ENCODE measurements around the gene CCDC28A.
A peak's percentile ranks its signal among the peaks of the same experiment; 100 is the strongest.

Gene CCDC28A

DNA sequence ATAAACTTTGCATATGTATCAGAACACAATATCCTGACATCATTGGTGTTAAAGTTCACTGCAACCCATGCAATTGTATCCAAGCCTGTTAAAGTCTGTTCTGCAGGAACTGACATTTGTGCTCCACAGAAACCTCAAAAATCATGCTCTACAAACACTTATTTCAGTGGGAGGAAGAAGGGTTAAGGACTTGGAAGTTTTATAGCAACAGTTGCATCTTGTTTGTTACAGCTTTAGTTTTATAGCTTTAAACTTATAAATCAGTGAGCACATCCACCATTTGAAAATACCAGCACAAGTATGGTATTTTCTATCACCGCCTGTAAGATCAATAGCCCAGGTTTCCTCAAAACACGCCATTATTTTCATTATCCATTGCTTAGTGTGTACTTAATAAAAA lies 23.2 kb downstream of the CCDC28A start:
- DNase-seq = no peak

DNA sequence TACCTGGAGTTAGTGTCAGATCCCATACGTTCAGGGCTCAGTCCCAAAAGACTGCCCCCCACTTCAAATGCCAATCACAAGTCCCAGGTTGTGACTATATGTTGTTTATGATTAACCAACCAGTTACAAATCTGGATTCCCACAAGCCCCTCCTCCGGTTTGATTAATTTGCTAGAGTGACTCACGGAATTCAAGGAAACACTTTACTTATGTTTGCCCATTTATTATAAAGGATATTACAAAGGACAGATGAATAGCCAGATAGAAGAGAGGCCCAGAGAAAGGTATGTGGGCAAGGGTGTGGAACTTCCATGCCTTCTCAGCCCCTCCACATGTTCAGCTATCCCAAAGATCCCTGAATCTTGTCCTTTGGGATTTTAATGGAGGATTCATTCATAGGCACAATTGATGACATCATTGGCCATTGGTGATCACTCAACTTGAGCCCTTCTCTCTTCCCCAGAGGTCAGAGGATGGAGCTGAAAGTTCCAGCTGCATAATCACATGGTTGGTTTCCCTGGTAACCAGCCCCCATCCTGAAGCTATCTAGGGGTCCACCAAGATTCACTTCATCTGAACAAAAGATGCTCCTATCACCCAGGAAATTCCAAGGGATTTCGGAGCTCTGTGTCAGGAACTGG lies 24.4 kb downstream of the CCDC28A start:
- DNase-seq = no peak

DNA sequence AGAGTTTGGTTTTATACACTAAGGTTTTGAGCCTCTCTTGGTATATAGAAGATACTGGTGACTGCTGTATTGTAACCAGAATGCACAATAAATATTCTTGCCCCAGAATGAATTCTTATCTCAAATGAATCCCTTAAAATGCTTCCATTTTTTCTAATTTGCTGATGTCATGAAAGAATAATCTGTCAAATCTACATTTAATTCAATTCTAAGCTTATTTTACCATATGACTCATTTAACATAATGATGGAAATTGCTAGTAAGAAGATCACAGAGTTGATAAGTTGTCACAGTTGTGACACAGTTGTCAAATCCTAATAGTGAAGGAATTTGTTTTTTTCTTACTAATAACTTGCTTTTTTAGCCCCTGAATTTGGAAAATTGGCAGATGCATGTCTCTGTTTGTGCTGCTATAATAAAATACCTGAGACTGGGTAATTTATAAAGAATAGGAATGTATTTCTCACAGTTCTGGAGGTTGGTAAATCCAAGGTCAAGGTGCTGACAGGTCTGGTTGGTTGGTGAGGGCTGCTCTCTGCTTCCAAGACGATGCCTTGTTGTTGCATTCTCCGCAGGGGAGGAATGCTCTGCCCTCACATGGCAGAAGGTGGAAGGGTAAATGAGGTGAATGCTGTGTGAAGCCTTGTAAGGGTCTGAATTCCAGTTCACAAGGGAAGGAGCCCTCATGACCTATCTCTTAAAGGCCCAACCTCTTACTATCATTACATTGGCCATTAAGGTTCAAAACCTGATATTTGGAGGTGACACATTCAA lies 27.0 kb downstream of the CCDC28A start:
- DNase-seq = no peak

DNA sequence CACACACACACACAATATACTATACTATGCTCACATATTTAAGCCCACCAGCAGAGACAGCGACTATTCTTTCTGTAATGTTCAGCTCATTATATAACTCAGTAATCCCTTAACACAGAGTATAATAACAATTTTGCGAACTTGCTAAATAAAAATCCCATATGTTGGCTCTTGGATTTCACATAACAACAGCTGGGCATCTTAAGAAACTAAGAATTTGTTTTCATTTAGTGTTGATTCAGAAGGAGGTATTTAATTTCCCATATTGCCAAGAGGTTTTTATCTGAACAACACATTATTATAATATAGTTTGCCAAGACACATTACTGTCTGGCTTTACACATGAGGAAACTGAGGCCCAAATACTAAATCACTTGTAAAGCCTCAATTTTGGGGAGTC lies 29.8 kb downstream of the CCDC28A start:
- DNase-seq = no peak

DNA sequence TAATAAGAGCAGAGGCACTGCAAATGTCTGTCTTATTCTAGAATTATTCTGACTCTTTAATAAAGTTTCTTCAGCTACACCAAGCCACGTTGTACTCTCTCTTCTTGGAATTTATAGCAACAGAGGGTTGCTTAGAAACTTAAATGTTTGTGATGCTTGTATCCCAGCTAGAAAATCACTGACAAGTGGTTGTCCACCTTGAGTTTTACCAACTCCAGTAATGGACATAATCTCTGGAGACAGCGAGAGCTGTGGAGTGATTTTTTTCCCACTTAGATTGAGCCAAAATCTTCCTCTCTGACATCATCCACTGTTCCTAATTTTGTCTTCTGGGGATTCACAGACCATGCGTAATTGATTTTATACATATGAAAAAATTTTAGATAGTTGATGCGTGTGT lies 30.3 kb downstream of the CCDC28A start:
- DNase-seq = no peak

DNA sequence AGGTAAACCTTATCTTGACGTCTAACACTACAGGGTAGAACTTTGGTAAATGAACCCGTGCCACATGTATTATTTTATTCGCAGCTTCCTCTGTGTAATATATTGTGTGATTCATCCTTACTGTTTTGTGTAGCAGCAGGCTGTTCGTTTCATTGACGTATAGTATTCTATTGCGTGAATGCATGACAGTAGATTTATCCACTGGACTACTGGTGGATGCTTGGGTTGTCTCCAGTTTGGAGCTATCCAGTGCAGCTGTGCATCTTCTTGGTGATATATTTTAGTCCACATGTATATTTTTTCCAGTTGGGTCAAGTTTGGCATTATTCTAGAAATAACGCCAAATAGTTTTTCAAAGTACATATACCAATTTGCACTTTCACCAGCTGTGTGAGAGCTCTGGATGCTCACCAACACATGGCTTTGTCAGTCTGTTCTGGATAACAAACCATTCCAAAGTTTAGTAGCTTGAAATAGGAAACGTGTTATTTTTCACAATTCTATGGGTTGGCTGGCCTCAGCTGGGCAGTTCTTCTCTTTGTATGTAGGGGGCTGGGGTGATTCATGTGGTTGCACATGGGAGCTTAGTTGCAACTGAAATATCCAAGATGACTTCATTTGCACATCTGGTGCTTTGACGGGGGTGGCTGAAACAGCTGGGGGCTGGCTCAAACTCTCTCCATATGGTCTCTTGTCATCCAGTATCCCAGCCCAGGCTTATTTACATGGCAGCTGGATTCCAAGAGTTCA lies 31.6 kb downstream of the CCDC28A start:
- DNase-seq = no peak

DNA sequence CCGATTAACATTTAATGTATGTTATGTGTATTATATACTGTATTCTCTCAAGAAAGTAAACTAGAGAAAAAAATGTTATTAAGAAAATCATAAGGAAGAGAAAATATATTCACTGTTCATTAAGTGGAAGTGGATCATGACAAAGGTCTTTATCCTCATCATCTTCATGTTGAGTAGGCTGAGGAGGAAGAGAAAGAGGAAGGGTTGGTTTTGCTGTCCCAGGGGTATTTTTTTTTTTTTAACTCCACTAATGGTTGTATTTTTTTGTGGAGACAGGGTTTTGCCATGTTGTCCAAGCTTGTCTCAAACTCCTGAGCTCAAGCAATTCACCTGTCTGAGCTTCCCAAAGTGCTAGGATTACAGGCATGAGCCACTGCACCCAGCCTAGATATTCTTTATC lies 33.3 kb downstream of the CCDC28A start:
- no peak for DNase-seq

DNA sequence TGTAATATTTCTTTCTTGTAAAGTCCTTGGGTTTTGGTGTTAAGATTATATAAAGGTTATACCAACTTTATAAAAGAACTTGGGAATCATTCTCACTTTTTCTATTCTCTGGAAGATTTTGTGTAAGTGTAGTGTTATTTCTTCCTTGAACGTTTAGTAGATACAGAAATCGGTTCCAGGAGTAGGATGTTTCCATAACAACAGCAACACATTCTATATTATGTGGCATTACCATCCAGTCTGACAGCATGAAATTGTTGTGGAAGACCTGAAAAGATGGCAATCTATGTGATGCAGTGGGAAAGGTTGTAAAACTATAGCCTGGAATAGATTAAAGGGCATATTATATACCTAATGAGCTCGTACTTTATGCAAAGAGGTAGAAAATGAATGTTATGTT lies 36.1 kb downstream of the CCDC28A start:
- no peak for DNase-seq

DNA sequence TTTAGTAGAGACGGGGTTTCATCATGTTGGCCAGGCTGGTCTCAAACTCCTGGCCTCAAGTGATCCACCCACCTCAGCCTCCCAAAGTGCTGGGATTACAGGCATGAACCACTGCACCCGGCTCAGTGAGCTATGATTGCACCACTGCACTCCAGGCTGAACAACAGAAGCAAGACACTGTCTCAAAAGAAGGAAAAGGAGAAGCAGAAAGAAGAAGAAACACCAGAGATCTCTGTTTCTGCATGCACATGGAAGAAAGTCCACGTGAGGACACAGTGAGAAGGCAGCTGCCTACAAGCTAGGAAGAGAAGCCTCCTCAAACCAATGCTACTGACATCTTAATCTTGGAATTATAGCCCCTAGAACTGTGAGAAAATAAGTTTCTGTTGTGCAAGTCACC lies 38.3 kb downstream of the CCDC28A start:
- DNase-seq = no peak

DNA sequence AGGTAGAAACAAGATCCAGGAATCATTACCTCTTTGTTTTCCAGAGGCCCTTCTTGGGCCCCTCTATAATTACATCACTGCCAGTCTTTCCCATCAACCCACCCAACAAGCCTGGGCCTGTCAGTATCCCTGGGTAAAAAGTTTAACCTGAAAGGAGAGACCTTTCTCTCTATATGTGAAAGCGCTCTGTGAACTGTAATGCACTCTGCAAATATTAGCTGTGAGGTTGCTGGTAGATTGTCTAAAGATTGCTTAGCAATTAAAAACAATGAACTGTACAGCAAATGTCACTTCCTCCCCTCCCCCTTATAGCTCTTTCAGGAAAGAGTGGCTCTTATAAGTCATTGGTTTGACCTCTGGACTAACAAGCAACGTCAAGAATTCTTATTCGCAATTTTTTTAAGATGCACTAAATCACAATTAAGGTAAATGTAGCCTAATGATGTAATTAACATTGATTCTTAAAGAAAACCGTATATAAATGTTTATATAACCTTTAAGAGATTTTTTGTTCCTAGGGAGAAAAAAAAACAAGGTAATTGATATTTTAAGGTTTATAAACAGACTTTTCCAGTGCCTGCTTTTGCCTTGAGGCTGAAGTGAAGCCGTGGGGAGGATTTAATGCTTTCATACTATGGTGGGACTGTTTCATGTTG lies 40.7 kb downstream of the CCDC28A start:
- no peak for DNase-seq

DNA sequence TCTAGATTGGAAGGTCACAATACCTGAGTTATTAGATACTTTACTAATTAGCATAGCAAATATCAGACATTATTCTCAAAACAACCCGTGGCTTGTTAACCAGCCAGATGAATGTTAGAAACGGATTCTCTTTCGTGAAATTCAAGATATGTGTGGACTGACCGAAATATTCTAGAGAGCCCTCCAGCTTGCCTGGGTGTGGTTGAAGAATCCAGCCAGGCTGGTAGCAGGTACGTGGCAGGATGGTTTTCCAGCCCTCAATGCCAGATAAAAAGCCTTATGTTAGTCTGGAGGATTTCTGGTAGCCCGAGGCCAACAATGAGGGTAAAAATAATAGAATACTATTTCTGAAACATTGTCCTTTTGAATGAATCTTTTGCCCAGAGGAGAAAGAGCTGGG lies 41.7 kb downstream of the CCDC28A start:
- DNase-seq = no peak

DNA sequence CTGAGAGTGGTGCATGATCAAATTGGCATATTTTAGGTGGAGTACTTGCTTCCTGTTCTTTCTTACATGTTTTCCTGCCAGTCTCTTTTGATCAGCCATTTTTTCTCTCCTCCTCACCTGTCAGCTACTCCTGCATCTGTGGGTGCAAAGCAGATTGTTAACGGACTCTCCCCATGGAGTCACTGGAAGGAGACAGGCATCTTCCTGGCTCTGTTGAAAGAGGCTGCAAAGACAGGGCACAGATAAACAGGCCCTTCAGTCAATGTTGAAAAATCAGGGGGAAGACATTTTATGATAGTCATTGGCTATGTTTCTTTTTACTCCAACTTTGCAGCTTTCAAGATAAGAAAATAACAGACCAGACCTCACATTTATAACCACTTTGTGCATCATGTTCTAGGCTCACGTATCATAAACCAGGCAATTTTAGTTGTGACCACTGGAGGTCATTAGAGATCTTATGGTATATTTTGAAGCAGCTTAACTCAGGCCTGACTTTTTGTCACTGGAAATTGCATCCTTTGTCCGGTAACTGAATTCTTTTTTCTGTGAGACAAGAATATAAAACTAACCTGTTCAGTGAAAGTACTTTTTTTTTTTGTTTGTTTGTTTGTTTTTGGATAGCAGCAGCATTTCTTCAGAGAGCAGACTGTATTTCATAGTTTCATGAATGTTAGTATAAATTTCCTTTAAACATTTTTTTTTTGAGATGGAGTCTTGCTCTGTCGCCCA lies 42.4 kb downstream of the CCDC28A start:
- DNase-seq = no peak

DNA sequence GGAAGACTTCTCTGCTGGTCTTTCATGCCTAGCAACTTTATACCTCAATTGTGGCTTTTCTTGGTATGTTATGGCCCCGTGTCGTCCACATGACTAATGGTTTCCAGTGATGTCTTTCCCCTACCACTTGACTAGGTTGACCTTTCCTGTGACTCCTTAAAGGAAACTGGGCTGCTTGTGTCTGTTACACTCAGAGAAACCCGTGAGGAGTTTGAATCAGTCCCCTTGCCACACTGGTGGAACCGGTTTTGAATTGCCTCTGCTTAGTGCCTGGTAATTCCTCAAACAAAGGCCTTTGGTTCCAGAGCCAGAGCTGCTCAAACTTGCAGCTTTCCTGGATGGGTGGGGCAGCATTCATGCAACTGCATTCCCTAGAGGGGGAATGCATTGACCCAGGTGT lies 44.2 kb downstream of the CCDC28A start:
- DNase-seq = peak; percentile 47

DNA sequence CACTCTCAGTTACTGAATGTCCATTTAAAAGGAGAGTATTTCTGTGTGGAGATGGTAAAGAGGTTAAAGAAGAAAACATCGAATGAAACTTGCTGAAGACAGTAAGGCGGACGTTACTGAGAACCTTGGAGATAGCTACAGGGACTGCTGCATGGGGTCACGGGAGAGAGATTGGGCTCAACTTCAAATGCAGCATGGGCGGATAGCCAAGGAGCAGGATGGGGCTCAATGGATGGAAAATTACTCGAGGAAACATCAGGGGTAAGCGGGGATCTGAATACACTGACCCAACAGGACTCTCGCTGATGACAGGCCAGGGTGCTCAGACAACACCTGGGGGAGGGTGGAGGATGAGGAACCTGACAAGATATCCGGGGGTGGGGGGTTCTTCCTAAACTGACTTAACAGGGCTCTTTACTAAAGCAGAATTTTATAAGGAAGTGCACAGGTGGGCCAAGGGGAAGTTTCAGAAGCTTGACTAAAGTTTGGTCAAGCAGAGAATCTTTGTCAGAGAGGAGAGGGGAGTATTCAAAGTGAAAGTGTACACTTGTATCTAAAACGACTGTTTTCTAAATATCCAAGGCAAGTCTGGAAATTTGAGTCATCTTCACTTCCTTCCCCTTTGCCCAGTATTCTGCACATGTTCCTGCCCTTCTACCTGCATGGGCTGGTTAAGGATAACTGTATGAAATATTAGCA lies 45.1 kb downstream of the CCDC28A start:
- peak; percentile 34 for DNase-seq

DNA sequence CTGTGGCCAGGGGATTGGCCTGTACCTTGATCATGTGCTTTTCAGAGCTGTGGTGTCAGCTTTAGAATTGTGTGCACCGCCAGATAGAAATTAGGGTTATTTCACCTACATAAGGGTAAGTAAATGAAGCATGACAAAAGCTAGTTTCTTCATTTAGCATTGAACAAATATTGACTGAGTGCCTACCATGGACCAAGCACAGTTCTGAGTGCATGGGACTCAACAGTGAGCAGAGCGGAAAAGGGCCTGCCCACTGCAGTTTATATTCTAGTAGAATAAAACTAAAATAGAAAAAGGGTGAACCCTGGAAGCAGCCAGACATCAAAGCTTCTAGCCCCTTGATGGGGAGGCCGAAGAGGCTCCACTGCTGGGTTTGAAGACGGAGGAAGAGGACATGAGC lies 48.0 kb downstream of the CCDC28A start:
- no peak for DNase-seq

DNA sequence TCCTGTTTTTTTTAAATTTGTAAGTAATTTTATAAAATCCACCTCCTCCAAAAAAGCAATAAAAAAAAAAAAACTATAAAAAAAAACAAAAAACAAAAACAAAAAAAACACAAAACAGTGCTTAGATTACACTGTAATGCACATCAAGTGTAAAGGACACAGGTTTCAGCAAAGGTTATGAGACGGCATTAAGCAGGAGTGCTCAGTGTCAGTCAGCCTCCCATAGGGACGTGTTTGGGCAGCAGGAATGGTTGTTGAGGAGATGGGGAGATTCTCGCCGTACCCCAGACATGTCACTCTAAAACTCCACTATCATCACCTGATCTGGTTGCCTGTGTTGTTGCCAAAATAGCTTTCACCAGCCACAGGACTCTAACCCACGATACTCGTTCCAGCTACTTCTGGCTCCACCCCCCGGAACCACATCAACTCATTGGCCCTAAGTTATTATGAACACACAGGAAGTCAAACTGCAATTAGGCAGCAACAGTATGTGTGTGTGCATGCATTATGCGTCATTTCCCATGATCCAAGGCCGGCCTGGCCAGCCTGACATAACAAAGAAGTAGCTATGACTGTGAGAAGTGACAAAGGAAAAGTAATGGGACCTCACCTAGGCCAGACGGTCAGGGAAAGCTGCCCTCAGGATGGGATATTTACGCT lies 51.0 kb downstream of the CCDC28A start:
- peak; percentile 36 for DNase-seq

DNA sequence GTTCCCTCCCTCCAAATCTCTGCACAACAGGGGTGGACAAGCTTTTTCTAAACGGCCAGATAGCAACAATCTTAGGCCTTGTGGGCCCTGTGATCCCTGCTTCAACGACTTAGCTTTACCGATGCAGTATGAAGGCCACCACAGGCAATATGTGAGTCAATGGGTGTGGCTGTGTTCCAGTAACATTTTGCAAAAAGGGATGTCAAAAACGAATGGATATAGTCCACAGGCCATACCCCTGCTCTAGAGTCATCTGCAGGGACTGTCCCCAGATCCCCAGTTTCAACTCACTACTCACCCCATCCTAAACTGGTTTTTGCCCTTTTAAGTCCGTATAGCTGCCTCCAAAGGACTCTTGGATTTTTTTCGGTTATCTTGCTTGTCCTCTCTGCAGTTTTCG lies 56.7 kb downstream of the CCDC28A start:
- no peak for DNase-seq

DNA sequence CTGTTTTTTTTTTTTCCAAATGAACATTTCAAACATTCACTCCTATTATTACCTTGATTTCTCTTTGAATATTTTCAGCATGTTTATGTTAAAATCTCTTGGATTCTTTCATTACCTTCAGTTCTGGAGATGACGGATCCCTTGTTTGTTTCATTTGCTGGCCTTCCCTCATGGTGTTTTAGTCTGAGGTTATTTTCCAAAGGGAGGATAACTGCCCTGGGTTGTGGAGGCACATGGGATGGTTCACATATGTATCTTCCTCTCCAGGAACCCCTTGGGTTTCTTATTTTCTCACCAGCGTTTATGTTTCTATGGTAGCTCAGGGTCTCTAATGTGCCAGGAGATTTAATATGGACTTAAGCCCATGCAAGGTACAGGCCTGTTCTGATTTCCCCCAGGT lies 58.6 kb downstream of the CCDC28A start:
- DNase-seq = no peak

DNA sequence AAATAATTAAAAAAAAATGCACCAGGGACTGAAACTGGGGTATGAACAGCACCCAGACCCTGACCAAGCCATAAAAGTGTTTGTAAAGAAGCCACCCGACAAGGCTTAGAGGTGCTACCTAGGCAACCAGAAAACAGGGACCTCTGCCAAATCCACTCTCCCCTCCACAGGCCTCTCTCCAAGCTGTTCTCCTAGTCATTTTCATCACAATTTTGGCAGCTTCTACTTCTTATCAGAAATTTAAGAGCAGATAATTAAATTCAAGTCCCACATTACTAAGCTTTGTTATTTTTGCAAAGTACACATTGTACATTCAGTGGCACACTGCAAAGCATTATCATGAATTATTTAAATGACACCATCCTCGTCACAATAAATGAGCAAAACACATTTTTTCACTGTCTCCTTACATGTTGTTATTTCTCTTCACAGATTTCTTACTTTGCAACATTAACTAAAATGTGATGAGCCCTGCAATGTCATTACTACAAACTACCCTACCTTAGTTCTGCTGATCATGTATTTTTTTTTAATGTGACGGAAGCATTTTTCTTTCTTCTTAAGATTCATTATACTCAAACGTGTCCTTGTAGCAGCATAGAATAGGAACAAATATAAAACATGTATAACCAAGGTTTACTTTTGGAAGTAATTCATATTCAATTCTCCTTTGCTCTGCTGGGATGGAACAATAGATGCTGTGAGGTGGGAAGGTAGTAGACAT lies 60.4 kb downstream of the CCDC28A start:
- DNase-seq = no peak

DNA sequence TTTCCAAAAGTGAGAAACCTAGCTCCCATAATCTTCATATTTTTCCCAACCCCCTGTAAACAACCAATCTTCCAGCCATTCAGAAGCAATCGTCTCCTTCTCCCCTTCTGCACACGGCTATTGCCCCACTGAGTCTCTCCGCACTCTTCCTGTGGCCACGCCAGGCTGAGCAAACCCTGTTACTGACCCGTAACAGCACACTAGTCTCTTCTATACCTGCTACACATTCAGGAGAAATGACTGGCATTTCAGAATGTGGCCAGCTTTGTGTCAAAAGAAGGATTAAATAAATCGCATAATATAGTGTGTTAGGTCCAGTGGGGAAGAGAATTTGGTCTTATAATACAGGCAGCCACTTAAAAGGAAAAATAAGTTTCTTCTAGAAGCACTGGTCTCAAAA lies 63.7 kb downstream of the CCDC28A start:
- no peak for DNase-seq
